HG02642 (cell line): ENCODE measurements around the gene CLCN2.
"Not testable (repeated sequence)": the region's sequence is repeated elsewhere in the genome, so short reads cannot be mapped to it uniquely, and the experiment has no call there.

Experiments
- ATAC-seq: cut with Tn5 transposase; IDR thresholded peaks from one replicate; pipeline ENCODE4 v1.9.1; 2021; ENCODE audit warnings: mild to moderate bottlenecking; ENCODE audit not compliant: unreplicated experiment, poor library complexity

The CLCN2 gene

DNA sequence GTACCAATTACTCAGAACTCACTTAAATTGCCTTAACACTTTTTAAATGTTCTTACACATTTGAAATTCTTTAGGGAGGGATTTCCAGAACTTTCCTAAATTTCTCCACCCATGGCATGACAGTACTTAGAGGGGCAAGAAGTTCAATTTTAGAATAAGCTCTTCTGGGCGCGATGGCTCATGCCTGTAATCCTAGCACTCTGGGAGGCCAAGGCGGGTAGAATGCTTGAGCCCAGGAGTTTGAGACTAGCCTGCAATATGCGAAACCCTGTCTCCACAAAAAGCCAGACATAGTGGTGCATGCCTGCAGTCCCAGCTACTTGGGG is 13.4 kb downstream of the CLCN2 start:
- ATAC-seq, result no peak

DNA sequence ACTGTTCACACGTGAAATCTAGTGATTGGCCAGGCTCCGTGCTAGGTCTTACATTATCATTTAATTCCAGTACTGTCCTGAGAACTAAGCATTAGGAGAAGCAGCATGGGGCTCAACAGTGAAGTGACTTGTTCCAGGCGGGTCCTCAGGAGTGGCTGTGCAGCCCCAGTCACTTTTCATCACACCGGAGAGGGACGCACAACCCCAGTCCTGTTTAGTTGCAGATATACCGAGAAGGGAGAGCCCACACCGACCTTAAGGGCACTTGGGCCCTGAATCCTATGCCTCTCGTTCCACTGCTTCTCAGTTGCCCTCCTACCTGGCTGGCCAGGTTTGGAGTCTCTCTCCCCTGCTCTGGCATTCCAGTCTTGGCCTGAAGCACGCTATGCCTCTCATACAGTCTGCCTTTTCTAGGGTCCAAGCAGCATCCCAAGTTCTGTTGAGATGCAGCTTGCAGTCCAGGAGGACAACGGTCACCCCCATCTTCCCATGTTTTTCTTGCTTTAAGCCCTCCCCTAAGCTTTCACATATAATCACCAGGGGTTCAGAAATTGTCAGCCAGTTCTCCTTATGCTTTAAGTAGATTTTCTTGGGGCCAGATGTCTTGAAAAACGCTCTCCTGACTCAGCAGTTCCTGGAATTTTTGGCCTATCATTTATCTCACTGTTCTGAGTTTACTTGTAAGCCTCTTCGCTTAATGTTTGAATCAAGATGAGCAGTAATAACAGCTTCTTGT is 13.9 kb downstream of the CLCN2 start:
- no peak for ATAC-seq

DNA sequence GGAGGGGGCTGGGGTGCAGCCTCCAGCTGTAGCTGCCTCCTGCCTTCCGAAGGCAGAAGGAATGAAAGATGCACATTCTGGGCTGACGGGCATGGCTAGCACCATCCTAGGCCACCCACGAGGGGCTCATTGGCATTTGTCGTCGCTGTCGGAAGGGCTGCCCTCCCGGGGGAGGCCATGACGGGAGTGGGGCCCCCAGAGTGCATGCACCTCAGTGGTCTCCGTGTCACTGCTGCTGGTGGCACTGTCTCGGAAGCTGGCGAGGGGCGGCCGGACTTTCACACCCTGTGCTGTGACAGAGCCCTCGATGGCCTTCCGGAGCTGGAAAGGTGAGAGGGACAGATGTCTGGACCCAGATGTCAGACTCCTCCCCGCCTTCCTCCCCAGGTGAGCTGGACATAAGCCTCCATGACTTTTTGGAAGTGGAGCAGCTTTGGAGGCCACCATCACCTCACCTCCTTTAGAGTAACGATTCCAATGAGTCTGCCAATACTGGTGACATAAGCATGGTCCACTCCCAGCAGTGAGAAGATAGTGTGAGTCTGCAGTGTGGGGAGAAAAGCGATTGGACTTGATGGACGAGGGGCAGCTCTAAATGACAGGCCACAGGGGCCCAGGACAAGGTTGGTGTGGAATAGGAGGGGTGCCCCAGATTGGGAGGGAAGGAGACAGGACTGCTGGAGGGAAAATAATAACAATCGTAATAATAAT is 14.8 kb downstream of the CLCN2 start:
- ATAC-seq, result no peak

DNA sequence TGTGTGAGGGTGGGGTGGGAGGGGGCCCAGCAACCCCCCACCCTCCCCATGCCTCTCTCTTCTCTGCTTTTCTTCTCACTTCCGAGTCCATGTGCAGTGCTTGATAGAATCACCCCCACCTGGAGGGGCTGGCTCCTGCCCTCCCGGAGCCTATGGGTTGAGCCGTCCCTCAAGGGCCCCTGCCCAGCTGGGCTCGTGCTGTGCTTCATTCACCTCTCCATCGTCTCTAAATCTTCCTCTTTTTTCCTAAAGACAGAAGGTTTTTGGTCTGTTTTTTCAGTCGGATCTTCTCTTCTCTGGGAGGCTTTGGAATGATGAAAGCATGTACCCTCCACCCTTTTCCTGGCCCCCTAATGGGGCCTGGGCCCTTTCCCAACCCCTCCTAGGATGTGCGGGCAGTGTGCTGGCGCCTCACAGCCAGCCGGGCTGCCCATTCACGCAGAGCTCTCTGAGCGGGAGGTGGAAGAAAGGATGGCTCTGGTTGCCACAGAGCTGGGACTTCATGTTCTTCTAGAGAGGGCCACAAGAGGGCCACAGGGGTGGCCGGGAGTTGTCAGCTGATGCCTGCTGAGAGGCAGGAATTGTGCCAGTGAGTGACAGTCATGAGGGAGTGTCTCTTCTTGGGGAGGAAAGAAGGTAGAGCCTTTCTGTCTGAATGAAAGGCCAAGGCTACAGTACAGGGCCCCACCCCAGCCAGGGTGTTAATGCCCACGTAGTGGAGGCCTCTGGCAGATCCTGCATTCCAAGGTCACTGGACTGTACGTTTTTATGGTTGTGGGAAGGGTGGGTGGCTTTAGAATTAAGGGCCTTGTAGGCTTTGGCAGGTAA is 15.9 kb downstream of the CLCN2 start:
- ATAC-seq, result peak; percentile 47

DNA sequence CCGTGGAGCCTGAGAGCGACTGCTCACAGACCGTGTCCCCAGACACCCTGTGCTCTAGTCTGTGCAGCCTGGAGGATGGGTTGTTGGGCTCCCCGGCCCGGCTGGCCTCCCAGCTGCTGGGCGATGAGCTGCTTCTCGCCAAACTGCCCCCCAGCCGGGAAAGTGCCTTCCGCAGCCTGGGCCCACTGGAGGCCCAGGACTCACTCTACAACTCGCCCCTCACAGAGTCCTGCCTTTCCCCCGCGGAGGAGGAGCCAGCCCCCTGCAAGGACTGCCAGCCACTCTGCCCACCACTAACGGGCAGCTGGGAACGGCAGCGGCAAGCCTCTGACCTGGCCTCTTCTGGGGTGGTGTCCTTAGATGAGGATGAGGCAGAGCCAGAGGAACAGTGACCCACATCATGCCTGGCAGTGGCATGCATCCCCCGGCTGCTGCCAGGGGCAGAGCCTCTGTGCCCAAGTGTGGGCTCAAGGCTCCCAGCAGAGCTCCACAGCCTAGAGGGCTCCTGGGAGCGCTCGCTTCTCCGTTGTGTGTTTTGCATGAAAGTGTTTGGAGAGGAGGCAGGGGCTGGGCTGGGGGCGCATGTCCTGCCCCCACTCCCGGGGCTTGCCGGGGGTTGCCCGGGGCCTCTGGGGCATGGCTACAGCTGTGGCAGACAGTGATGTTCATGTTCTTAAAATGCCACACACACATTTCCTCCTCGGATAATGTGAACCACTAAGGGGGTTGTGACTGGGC is 16.7 kb downstream of the CLCN2 start:
- ATAC-seq, result no peak

DNA sequence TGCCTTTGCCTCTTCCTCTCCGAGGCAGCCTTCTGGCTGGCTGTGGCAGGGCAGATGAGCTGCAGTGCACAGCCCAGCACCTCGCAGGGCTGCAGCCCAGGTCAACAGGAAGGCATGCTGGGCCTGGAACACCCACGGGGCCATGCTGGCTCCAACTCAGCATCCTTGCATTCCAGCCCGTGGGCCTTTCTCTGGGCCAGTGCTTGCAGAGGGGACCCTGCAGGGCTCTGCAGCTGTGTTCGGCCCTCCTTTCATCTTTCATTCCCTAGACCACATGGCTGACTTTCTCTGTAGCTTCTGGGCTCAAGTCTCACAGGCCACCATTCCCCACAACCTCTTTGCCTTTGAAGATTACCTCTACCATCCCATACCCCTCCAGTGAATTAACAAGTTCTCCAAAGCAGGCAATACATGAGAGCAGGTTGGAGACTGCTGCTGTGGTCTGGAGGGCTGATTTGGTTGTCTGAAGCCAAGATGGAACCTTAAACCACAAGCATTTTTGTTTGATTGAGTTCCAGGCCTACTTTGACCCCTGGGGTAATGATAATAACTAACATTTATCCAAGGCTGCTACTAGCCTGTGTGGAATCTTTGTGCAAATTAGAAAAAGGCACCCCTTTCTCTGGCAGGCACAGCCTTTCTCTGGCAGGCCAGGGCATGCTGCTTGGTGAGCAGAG is 18.1 kb downstream of the CLCN2 start:
- ATAC-seq, result no peak

DNA sequence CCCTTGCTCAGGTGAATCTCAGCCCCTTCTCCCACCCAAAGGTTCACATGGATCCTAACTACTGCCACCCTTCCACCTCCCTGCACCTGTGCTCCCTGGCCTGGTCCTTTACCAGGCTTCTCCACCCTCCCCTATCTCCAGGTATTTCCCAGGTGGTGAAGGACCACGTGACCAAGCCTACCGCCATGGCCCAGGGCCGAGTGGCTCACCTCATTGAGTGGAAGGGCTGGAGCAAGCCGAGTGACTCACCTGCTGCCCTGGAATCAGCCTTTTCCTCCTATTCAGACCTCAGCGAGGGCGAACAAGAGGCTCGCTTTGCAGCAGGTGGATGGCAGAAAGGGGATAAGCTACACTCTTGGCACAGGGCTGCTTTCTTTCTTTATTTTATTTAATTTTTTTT is 19.5 kb downstream of the CLCN2 start:
- no peak for ATAC-seq

DNA sequence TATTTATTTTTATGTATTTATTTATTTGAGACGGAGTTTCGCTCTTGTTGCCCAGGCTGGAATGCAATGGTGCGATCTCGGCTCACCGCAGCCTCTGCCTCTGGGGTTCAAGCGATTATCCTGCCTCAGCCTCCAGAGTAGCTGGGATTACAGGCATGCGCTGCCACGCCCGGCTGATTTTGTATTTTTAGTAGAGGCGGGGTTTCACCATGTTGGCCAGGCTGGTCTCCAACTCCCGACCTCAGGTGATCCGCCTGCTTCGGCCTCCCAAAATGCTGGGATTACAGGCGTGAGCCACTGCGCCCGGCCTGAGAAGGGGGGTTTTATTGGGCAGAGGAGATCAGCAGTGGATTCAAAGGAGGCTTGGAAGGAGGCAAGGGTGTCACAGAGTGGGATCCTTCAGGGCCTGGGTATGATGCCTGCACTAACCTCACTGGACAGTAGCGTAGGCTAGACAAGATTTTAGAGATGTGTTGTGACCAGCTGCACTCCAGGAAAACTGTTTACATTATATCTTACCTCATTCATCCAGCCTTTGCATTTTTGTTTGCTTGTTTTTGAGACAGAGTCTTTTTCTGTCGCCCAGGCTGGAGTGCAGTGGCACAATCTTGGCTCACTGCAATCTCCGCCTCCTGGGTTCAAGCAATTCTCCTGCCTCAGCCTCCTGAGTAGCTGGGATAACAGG is 21.8 kb downstream of the CLCN2 start:
- not testable (repeated sequence) for ATAC-seq

DNA sequence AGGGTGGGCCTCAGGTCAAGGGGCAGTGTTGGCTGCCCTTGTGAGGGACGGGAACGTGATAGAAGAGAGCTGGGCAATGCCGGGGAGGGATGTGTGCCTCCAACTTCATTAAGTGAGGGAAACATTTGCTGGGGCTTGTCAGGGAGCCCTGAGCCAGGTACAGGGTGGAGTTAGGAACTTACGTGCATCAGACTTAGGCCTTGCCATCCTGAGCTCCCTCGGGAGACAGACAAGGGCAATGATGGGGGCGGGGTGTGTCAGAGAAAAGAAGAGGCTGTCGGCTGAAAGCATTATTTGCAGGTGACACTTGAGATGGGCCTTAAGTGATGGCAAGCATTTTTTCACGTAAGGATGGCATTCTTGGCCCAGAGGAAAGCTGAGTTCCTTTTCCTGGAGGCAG is 22.4 kb downstream of the CLCN2 start:
- no peak for ATAC-seq

DNA sequence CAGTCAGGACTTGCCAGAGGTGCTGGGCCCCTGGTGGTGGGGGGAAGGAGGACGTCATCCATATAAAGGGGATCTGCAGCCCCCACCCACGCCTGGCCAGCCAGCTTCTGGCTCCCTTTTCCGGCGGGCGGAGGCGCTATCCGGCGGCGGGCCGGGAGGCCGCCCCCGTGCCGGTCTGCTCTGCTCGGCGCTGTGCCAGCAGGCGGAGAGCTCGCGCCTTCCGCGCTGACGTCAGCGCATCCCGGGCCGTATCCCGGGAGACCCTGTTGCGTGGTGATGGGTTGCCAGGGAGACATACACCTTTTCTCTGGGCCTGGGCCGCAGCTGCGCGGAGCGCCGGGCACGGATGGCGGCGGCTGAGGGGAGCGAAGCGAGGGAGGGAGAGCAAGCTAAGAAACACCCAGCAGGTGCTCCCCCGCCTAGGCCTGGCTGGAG is 22.9 kb downstream of the CLCN2 start:
- no peak for ATAC-seq

DNA sequence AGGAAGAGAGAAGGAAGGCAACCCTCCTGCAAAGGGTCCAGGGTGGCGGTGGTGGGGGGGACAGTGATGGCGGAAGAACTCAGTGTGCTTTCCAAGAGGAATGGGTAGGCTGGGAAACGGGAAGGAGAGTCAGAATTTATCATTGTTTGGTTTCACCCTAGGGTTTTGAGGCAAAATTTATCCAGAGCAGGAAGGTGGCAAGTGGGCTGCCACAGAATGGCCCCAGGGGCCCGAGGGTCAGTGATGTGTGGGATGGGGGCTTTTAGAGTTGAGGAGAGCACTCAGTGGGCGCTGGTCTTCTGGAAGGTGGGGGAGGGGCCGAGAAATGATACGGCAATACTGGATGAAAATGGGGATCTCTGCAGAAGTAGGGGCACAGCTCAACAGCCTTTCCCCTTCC is 23.4 kb downstream of the CLCN2 start:
- ATAC-seq, result no peak

DNA sequence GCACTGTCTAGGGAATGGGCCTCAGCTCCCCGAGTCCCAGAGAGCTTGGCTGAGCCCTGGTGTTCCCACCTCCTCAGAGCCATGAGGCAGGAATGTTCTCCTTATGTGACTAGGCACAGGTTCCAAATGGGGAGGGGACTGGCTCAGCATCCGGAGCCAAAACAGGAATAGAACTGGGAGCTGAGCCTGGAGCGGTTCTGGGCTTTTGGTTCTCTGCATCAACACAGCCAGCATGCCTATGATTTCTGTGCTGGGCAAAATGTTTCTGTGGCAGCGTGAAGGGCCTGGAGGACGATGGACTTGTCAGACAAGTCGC is 24.0 kb downstream of the CLCN2 start, which contains the start of gene FAM131A:
TSS of gene FAM131A (plus strand) at position 202 of the 316 bp plus-strand sequence. CDS start at position 233, 31 bp downstream.
- ATAC-seq, result no peak

DNA sequence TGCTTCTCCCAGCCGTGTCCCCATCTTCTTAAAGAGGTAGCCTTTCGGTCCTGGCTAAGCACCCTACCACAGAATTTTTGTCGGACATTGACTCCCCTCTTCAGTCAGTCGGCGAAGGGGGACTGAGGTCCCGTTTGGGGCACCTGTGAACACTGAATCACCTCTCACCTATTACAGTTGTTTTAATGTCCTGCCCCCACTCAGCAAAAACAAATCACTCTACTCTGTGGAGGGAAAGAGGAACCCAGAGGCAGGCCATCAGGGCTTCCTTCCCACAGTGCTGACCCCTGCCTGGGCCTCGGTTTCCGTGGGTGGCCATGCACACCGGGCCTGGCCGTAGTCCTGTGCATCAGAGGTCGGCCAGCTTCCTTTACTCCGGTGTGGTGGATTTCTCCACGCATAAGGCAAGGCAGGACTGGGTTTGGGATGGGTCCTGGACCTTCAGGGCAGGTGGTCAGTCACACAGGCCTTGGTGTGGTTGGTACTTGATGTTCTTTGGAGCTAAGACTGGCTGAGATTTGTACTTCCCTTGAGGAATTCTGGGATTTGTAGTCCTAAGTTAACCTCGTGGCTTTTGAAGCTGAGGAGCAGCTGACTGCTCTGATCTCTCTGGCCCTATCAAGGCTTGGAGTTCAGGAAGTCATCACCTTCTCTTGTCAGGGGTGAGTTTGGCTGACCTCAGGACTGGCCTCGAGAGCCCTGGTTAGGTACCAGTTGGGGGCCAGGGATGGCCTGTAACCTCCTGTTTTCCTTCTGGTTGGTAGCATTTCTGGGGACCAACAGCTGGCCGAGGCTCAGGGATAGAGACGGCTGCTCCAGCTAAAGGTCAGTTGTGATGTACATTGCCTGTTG is 24.6 kb downstream of the CLCN2 start:
- ATAC-seq, result no peak

DNA sequence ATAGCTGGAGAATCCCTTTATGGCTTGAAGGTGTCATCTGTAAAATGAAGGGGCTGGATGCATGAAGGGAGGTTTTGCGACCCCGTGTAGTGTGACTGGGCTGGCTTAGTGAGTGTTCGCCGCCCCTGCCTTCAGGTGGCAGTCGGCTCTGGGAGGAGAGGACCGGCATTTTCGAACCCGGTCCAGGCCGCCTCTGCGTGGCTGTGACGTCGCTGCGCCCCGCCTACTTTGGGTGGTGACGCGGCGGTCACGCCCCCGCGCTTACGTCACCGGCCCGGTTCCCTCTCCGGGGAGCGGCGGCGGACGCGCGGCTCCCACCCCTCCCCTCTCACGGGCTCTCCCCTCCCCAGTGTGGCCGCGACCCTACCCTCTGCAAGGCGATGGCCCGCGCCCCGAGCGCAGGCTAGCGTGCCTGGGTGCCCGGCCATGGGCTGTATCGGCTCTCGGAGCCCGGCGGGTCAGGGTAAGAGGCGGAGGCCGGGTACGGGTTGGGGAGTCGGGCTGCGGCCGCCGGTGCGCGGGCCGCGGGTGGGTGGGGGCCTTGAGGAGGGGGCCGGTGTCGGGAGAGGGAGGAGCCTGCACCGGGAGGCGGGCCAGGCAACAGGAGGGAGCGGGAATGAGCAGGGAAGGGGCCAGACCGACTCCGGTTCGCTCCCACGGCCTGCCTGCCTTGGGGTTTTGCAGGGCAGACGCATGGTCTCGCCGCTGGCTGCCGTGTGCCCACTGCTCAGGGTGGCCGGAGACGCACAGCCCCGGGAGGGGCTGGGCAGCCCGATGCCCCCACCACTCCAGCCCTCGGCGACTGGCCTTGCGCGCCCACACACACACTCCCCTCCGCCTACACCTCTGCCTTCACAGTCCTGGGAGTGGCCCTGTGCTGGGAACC is 25.5 kb downstream of the CLCN2 start:
- ATAC-seq, result peak; percentile 73

DNA sequence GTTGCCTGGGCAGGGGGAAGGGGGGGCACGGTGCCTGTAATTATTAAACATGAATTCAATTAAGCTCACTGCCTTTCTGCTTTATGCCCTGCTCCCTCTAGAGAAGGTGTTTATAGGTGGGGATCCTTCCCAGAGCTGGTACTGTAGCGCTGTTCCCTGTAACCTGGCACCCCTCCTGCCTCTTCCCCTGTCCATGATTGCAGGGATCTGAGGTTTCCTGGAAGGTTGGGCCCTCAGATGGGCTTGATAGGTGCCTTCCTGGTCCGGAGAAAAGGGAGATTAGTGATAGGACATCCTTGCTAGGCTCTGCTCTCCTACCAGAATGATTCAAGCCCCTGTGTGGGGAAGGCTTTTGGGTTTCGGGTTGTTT is 26.1 kb downstream of the CLCN2 start:
- peak; percentile 3 for ATAC-seq

DNA sequence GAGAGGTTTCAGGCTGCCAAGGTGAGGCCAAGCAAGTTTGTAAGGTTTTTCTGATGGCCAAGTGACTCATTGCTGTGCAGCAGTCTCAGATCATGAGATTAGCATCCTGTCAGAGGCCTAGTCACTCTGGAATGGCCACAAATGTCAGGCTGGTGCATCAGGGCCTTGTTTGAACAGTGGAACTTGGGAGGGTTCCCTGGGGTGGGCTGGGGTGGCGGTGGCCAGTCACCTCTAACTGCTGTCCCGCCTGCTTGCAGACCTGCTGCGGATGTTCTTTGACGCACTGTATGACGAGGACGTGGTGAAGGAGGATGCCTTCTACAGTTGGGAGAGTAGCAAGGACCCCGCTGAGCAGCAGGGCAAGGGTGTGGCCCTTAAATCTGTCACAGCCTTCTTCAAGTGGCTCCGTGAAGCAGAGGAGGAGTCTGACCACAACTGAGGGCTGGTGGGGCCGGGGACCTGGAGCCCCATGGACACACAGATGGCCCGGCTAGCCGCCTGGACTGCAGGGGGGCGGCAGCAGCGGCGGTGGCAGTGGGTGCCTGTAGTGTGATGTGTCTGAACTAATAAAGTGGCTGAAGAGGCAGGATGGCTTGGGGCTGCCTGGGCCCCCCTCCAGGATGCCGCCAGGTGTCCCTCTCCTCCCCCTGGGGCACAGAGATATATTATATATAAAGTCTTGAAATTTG is 26.8 kb downstream of the CLCN2 start:
- ATAC-seq, result no peak

DNA sequence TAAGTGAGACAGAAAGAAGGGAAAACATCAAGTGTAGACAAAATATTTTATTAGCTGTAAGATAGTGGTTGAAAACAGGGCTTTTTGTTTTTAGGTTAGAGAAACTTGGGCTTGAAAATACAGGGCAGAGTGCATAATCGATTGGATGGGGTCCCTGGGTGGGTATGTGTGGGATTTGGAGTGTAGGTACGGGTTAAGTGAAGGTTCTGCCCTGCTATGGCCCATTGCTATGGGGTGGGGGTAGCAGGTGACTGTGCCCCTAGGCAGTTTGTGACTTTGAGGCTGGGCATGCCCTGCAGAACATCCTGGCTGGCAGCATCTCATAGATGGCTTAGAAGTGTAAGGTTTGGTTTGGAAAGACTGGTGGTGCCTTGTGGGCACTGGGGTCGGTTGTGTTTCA is 27.7 kb downstream of the CLCN2 start:
- no peak for ATAC-seq
